ENCODE results near the gene TERB1.

DNA sequence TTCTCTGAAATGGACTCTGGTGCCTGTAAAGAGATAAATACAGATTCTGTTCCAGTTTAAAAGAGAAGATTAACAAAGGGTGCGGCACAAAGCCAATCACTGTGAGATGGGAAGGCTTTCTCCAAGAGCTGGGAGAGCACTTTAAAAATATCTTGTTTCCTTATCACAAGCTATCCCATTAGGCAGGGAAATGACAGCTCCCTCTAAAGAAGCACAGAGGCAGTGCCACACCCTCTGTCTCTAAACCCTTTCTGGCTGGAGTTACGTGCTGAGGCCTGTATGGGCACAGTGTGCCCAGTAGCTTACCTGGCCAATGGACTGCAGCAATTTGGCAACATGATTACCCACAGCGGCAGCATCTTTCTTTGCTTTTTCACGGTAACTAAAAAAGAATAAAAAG, 9.0 kb upstream of the TERB1 start:
- TF ChIP-seq, protein P1, sequence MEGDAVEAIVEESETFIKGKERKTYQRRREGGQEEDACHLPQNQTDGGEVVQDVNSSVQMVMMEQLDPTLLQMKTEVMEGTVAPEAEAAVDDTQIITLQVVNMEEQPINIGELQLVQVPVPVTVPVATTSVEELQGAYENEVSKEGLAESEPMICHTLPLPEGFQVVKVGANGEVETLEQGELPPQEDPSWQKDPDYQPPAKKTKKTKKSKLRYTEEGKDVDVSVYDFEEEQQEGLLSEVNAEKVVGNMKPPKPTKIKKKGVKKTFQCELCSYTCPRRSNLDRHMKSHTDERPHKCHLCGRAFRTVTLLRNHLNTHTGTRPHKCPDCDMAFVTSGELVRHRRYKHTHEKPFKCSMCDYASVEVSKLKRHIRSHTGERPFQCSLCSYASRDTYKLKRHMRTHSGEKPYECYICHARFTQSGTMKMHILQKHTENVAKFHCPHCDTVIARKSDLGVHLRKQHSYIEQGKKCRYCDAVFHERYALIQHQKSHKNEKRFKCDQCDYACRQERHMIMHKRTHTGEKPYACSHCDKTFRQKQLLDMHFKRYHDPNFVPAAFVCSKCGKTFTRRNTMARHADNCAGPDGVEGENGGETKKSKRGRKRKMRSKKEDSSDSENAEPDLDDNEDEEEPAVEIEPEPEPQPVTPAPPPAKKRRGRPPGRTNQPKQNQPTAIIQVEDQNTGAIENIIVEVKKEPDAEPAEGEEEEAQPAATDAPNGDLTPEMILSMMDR (IDR thresholded peaks at IDR 0.05) = no peak
- TF ChIP-seq POLR2A (IDR thresholded peaks at IDR 0.05) = no peak

Measured in thyroid gland (tissue), 4 donors.